Activated effector memory CD4-positive, alpha-beta T cell treated with Interleukin-2 at 50 U/mL for 16 hours (primary cell): ENCODE results near the gene LHX1.

Experiments used
- DNase-seq: peaks from one replicate; pipeline ENCODE4 v3.0.0-alpha.2; 2020

Gene LHX1

DNA sequence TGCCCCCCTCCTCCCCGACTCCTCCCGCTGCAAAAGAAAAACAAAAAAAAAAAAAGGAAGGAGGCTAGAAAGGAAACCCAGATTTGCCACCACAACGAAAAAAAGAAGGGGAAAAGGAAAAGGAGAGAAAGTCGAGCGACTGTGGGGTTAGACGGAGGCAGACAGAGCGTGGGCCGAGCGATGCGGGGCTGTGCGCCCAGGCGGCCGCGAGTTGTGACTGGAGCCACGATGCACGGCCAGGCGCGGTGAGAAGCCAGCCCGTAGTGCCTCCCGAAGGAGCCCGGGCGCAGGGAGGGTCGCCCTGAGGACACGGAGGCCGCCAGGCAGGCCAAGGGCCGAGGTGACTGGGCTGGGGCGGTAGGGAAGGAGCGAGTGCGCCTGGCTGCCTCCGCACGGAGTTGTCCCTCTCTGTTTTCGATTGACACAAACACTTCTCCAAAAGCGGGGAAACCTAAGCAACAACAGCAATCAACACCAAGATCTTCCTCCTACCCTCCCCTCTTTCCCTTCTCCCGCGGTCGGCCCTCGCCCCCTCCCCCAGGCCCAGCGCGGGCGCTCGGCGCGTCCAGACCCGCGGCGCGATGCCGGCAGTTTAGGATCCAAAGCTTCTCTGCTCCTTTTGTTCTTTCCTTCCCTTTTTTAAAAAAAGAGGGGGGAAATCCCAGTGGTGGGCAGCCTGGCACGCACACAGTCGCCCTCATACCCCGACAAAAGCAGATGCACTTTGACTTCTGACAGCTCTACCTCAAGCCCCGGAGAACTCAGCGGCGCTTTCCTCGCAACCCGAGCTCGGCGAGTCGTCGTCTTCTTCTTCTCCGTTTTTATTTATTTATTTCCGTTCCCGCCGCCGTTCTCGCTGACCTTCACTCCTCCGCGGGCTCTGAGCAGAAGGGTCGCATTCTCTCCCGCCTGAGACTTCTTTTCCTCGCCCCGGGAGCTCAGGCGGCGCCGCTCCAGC is at the start of gene LHX1:
LHX1 (plus strand) TSS at position 475 of the 958 bp plus-strand sequence. CDS start 723 bp downstream, outside the sequence.
- DNase-seq, result no peak

DNA sequence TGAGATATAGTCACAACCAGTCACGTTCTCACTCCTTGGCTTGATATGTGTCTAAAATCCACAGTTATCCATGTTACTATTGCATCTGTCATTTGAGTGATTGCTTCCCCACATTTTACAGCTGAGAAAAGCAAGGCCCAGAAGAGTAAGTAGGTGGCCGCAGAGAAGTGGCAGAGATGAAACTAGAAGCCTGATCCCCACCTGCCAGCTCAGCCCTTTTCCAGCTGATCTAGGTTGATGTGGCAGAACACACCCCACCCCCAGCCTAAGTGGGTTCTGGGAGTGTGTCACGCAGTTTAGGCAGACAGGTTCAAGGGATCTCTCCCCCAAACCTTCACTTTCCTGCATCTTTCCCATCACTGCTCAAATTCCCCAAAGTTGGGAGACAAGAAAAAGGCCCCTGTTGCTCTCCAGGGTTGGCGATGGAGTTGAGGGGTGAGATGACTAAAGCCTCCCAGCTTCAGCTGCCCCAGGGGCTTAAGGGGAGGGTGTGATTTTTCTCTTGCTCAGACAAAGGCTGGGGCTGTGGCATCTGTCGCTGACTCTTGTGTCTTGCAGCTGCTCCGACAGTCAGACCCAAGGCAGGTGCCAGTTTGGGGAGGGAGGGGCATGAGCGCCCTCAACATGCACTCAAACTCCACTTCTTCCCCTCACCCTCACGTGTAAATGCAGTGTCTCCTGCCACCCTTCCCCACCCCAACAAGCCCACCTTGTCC is 48.9 kb upstream of the LHX1 start:
- DNase-seq, result no peak

GRCh38 chr17:36889770-36890349 is 47.4 kb upstream of the LHX1 start:
- DNase-seq, result no peak

DNA sequence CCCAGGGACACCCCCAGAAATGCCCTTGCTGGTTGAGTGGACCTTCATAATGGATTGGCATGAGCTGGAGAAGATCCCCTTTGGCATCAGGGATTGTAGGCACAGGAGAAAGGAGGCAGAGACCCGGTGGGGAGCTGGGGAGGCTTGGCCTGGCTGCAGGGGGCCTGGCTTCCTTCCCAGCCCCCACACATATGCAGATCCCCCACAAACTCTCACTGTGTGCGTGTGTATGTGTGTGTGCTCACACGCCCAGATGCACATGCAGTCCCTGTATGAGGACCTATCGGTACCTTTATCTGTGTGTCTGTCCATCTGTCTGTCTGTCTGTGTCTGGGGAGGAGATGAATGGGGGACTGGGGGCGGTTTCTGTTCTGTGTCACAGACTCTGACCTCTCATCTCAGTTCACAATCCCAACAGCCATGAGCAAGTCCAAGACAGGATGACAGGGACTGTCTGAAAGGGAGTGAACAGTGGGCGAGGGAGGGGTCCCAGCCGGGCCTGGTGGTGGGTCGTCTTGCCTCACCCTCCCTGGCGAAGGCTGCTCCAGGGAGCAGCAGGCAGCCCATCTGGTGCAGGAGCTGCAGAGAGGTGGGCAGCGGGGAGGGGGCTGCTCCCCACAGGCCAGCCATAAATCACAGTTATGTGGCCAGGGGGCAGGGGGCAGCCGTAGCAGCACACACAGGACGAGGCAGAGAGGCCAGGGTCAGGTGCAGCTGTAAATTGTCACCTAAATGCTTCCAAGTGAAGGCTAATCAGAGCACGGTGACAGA is 46.7 kb upstream of the LHX1 start:
- DNase-seq, result no peak

- no peak for DNase-seq
Measured at GRCh38 chr17:36892112-36892838, 45.0 kb upstream of the LHX1 start.

DNA sequence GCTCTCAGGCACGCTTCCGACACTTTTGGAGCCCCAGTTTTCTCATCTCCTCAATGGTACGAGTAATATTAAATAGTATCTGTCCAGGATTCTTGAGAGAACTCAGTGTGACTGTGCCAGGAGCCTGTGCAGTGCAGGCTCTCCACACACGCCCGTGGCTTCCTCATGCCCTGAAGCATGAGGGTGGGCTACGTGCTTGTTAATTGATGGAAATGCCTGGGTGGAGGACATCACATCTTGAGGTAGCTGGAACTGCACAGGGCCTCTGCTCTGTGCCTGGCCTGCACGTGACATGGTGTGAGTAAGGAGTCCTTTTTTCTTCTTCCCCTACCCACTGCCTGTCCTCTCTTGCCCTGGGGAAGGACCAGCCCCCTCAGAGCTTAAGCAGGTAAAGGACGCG is 43.1 kb upstream of the LHX1 start:
- DNase-seq, result no peak

GRCh38 chr17:36894925-36895324 is 42.4 kb upstream of the LHX1 start:
- no peak for DNase-seq

DNA sequence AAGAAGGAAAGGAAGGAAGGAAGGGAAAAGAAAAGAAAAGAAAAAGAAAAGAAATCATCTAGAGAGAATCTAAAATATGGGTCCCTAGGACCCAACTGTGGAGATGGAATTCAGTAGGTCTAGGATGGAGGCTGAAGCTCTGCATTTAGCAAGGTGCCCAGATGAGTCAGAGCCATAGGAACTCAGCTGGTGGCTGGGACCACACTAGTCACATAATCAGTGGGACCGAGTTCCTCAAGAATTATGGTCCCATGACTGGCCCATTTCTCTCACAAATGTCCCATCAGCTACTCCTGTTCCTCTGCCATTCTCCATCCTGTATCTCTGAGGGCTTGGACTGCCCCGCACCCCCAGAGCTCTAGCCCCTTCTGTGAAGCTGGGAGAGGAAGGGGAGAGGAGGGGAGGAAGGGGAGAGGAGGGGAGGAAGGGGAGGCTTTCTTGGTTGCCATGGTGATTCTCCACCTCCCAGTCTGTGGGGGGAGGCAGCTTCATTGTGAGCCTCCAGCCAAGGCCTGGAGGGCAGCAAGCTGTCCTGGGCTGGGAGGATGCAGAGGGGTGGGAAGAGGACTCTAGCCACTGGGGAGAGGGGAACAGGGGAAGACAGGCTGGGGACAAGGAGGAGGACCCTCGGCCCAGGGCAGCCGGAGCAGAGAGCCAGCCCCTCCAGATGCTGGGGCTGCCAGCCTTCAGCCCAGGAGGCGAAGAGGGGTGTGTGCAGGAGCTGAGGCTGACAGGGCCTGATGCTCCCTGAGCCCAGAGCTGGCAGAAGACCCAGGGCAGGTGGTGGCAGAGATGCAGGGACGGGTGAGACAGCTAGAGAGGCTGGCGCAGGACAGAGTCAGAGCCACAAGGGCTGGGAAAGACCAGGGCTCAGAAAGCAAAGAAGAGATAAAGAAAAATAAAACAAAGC is 37.8 kb upstream of the LHX1 start:
- DNase-seq, result no peak

DNA sequence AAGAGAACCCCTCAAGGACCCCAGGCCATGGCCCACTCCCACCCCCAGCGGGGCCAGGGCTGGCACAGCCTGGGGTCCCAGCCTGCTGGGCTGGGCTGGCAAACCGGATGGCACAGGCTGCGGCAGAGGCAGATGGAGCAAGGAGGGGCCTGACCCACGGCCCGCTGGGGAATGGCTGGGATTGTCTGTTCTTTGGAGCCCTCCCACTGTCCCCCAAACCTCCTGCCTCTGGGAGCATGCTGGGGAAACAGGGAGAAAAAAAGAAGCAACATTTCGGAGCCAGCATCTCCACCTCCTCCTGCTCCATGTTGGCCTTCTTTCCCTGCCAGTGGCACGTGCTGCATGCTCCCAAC is 37.1 kb upstream of the LHX1 start:
- DNase-seq, result no peak

DNA sequence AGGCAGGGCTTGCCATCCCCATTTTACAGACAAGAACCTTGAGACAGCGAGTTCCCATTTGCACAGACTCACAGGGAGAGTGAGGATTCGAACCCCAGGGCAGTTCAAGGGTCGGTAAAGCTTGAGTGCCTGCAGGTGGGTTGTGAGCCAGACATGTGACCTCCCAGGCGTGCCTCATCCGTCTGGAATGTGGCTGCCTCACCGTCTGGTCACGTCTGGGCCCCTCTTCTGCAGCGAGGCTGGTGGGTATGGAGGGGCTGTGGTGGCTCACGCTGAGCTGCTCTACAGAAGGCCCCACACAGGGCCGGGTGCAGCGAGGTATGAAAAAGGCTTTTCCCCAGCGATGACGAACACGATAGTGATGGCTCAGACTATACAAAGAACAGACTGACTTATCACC is 35.8 kb upstream of the LHX1 start:
- DNase-seq, result no peak

DNA sequence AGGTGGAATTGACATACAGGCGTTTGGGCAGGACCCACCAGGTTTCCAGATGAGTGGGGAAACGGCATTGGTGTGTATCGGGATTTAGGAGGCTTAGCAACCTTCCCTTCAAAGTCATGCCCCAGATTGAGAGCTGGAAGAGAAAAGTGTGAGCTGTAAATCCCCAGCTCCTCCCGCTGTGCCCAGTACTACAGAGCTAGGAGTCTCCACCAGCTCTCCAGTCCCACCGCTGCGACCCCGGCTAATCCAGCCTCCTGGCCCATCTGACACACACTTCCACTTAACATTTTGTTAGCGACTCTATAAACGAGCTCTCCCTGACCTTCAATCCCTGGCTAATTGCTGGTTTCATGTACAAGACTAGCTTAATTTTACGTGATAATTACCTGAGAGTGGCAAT is 29.9 kb upstream of the LHX1 start:
- DNase-seq, result no peak

DNA sequence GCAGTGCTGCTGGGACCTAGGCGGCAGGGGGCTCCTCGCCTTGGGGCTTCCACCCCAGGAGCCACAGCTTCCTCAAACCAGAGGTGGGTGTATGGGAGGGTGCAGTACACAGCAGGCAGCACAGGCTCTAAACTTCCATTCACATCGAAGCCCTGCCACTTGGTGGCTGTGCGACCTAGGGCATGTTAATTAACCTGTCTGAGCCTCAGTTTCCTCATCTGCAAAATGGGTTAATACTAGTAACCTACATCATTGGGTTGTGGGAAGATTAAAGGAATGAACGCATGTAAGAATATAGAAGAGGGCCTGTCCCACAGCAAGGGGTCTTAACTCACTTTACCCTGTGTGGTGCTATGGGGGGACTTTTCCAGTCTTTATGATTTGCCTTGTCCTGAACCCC is 26.8 kb upstream of the LHX1 start:
- DNase-seq, result no peak

GRCh38 chr17:36911001-36911400 is 26.3 kb upstream of the LHX1 start:
- no peak for DNase-seq

- no peak for DNase-seq
Measured at GRCh38 chr17:36913132-36913531, 24.1 kb upstream of the LHX1 start.

DNA sequence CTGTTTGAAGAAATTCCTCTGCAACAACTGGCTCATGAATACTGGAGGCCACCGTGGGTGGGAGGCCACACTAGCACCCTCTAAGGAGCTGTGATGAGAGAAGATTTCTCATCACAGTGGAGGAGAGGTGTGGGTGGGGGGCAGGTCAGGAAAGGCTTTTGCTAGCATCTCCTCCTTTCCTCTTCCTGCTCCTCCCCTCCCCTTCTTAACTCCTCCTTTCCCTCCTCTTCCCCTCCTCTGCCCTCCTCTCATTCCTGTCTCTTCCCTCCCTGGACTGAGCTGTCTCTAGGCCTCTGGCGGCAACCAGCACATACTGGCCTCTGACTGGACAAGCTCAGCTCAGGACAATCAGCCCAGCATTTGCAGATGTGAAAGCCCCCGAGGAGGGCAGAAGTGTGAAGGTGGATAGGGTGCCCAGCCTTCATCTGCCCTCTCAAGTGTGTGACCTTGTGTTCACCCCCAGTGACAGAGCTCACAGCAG is 19.0 kb upstream of the LHX1 start:
- no peak for DNase-seq

GRCh38 chr17:36919407-36919968 is 17.8 kb upstream of the LHX1 start:
- DNase-seq, result no peak

- DNase-seq, result no peak
Measured at GRCh38 chr17:36920032-36921005, 17.0 kb upstream of the LHX1 start.

DNA sequence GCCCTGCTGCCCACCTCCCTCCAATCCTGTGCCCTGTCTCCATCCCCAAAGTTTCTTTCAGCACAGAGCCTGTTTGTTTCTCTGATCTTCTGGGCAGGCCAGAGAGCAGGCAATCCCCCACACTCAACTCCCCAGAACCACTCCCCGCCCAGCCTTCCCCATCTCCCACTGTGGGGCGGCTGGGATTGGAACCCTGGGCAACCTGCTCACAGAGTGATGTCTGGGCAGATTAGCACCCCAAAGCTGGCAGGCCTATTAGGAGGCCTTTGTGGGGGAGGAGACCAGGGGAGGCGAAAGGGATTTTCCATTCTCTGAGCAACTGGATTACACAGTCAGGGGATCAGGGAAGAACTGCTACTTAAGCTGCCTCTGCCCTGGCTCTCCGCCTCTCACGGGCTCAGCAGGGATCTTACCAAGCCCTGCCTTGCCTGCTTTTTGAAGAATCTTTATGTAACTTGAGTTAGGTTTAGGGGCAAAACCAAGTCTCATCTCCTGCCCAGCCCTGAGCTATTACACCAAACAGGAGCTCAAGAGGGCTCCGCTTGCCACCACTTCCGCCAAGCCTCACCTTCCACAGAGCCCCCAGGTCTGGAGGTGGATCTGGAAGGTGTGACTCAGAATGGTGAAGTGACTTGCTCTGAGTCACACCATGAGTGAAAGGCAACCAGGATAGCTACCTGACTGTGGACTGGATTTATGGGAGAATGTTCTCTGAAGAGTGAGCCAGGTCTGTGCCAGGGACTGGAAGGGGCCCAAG is 16.0 kb upstream of the LHX1 start:
- no peak for DNase-seq

DNA sequence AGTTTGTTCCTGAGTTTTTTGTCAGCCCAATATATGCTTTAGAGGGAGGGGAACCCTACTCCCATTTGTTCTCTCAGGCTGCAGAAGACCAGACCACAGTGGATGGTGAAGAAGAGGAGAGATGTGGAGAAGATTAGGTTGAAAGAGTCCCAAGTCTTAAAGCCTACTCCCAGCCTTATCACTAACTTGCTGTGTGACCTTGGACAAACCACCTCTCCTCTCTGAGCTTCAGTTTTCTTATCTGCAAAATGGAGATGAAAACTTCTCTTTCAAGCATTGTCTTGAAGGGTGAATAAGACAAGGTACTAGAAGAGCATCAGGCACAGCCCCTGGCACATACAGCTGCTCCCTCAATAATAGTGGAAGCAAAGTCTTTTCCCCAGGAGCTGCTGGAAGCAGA is 15.1 kb upstream of the LHX1 start:
- no peak for DNase-seq
